Ishikawa (cell line): ENCODE results near the gene KYNU.

ENCODE experiments used
- CEBPB ChIP-seq: IDR thresholded peaks from 2 replicates; pipeline ENCODE4 v1.6.1; 2012
- CREB1 ChIP-seq: IDR thresholded peaks from 2 replicates; pipeline ENCODE4 v1.6.1; 2012; ENCODE audit warnings: low read depth
- EP300 ChIP-seq: IDR thresholded peaks from 2 replicates; pipeline ENCODE4 v1.6.1; 2012; ENCODE audit warnings: borderline replicate concordance
- RAD21 ChIP-seq: IDR thresholded peaks from 2 replicates; pipeline ENCODE4 v1.6.1; 2012; ENCODE audit warnings: low read depth
- TAF1 ChIP-seq: IDR thresholded peaks from 2 replicates; pipeline ENCODE4 v1.6.1; 2012; ENCODE audit warnings: low read depth, mild to moderate bottlenecking
- TEAD4 ChIP-seq: IDR thresholded peaks from 2 replicates; pipeline ENCODE4 v1.6.1; 2012
- YY1 ChIP-seq: IDR thresholded peaks from 2 replicates; pipeline ENCODE4 v1.6.1; 2012; ENCODE audit warnings: low read depth
- ZBTB7A ChIP-seq: IDR thresholded peaks from 2 replicates; pipeline ENCODE4 v1.6.1; 2012; ENCODE audit warnings: low read depth
- TF ChIP-seq, protein P1 (sequence below): IDR thresholded peaks from 2 replicates; pipeline ENCODE4 v1.6.1; 2012; ENCODE audit warnings: low read depth, mild to moderate bottlenecking
- TF ChIP-seq, protein P2 (sequence below): IDR thresholded peaks from 2 replicates; pipeline ENCODE4 v1.6.1; 2012

DNA sequence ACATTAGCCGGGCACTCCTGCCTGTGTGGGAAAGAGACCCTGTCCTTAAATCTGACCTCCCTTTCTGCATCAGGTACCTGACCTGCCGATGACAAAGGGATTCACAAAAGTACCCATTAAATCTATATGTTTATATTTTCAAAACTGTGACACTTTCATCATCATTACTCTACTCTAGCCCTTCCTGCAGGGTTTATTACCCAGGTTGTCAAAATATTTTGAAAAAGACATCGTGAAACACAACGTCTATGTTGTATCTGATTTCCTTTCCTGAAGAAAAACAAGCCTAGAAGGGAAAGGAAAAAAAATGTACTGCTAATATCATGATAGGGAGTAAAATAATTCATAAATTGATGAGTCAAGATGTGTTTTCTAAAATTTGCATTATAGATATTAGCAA, 15.2 kb upstream of the KYNU start:
- TF ChIP-seq TEAD4 (no peak), ZBTB7A (no peak), YY1 (no peak), CREB1 (no peak), RAD21 (no peak), CEBPB (no peak), EP300 (no peak), TAF1 (no peak)
- TF ChIP-seq, protein P1, sequence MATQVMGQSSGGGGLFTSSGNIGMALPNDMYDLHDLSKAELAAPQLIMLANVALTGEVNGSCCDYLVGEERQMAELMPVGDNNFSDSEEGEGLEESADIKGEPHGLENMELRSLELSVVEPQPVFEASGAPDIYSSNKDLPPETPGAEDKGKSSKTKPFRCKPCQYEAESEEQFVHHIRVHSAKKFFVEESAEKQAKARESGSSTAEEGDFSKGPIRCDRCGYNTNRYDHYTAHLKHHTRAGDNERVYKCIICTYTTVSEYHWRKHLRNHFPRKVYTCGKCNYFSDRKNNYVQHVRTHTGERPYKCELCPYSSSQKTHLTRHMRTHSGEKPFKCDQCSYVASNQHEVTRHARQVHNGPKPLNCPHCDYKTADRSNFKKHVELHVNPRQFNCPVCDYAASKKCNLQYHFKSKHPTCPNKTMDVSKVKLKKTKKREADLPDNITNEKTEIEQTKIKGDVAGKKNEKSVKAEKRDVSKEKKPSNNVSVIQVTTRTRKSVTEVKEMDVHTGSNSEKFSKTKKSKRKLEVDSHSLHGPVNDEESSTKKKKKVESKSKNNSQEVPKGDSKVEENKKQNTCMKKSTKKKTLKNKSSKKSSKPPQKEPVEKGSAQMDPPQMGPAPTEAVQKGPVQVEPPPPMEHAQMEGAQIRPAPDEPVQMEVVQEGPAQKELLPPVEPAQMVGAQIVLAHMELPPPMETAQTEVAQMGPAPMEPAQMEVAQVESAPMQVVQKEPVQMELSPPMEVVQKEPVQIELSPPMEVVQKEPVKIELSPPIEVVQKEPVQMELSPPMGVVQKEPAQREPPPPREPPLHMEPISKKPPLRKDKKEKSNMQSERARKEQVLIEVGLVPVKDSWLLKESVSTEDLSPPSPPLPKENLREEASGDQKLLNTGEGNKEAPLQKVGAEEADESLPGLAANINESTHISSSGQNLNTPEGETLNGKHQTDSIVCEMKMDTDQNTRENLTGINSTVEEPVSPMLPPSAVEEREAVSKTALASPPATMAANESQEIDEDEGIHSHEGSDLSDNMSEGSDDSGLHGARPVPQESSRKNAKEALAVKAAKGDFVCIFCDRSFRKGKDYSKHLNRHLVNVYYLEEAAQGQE: no peak
- TF ChIP-seq, protein P2, sequence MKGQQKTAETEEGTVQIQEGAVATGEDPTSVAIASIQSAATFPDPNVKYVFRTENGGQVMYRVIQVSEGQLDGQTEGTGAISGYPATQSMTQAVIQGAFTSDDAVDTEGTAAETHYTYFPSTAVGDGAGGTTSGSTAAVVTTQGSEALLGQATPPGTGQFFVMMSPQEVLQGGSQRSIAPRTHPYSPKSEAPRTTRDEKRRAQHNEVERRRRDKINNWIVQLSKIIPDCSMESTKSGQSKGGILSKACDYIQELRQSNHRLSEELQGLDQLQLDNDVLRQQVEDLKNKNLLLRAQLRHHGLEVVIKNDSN: no peak
